Sigmoid colon (tissue), 4 donors: ENCODE measurements around the gene TMEM184B.

Source experiments
- CTCF ChIP-seq, 4 experiments: fragments of 450-650 bp in 3 of 4; fragments of 200-600 bp in 1 of 4; IDR thresholded peaks; one replicate each; pipeline ENCODE4 v1.5.1; 2016 to 2019; ENCODE audit warnings: antibody characterized with exemption in 4 of 4, mild to moderate bottlenecking in 3 of 4, moderate library complexity in 2 of 4
- POLR2AphosphoS5 ChIP-seq, 4 donors: sonication (generic); formaldehyde crosslinking; IDR thresholded peaks; one replicate each; pipeline ENCODE4 v1.6.1; 2017; ENCODE audit warnings: antibody characterized with exemption in 4 of 4

- TF ChIP-seq POLR2AphosphoS5 (IDR thresholded peaks at IDR 0.05) (no peak), CTCF (IDR thresholded peaks at IDR 0.05) (no peak)
These were observed 57.4 kb downstream of the TMEM184B start for GRCh38 chr22:38215156-38216038.
